HEK293 (cell line): ENCODE measurements around the gene SNRPD2.

ENCODE experiments used
- CTCF ChIA-PET: fragments of 350-600 bp; formaldehyde crosslinking; extraction: SDS; loops from one replicate; lab custom pipeline; 2021; ENCODE audit warnings: antibody characterized with exemption; lab: Yijun Ruan, JAX
- POLR2A ChIA-PET: fragments of 300-600 bp; formaldehyde crosslinking; extraction: SDS; loops from one replicate; lab custom pipeline; 2020; ENCODE audit warnings: antibody characterized with exemption, inconsistent platforms; lab: Yijun Ruan, JAX
- H3K27ac ChIP-seq: fragments of 200-500 bp; sonication (Bioruptor generic); 2 replicates; pipeline ENCODE4 v1.5.1; 2014; ENCODE audit warnings: low read depth, low read length, control low read depth, inconsistent platforms; ENCODE audit errors: extremely low read depth
- H3K36me3 ChIP-seq, 2 experiments: fragments of 200-500 bp in 1 of 2; sonication (Bioruptor generic) in 1 of 2; 1 replicate in 1 of 2; 2 replicates in 1 of 2; pipeline ENCODE4 v1.5.1; 2014 to 2017; ENCODE audit warnings: inconsistent platforms in 2 of 2, low read length in 2 of 2; ENCODE audit not compliant: control insufficient read depth in 2 of 2, insufficient read depth in 1 of 2
- H3K4me1 ChIP-seq: fragments of 200-500 bp; sonication (Bioruptor generic); 2 replicates; pipeline ENCODE4 v1.5.1; 2014; ENCODE audit warnings: mild to moderate bottlenecking, low read length, inconsistent platforms; ENCODE audit not compliant: control insufficient read depth, insufficient read depth
- H3K4me3 ChIP-seq: 2 replicates; pipeline ENCODE4 v1.5.1; 2011; ENCODE audit warnings: low read depth, mild to moderate bottlenecking, control low read depth, low read length, moderate library complexity
- H3K9me3 ChIP-seq: fragments of 200-500 bp; sonication (Bioruptor generic); 2 replicates; pipeline ENCODE4 v1.5.1; 2014; ENCODE audit warnings: low read depth, low read length, inconsistent platforms; ENCODE audit not compliant: control insufficient read depth, insufficient read depth
- BCL11B ChIP-seq: fragments of 450-650 bp; formaldehyde crosslinking; IDR thresholded peaks from 2 replicates; pipeline ENCODE4 v1.5.1; 2016; ENCODE audit warnings: low read depth, missing biosample characterization, missing genetic modification characterization
- EGR2 ChIP-seq: fragments of 450-650 bp; formaldehyde crosslinking; IDR thresholded peaks from 2 replicates; pipeline ENCODE4 v1.5.1; 2016; ENCODE audit warnings: low read depth, missing biosample characterization, missing genetic modification characterization
- KLF8 ChIP-seq: fragments of 450-650 bp; formaldehyde crosslinking; IDR thresholded peaks from 2 replicates; pipeline ENCODE4 v1.5.1; 2016; ENCODE audit warnings: missing biosample characterization, missing genetic modification characterization
- PRDM1 ChIP-seq: fragments of 450-650 bp; formaldehyde crosslinking; IDR thresholded peaks from 2 replicates; pipeline ENCODE4; 2016; ENCODE audit warnings: missing biosample characterization, missing genetic modification characterization
- PRDM10 ChIP-seq: fragments of 450-650 bp; formaldehyde crosslinking; IDR thresholded peaks from 2 replicates; pipeline ENCODE4 v1.5.1; 2016; ENCODE audit warnings: missing biosample characterization, missing genetic modification characterization
- ZFHX2 ChIP-seq: fragments of 450-650 bp; formaldehyde crosslinking; conservative IDR thresholded peaks from 2 replicates; pipeline ENCODE4 v1.5.1; 2016; ENCODE audit warnings: missing biosample characterization, missing genetic modification characterization
- ZIC2 ChIP-seq: fragments of 450-650 bp; formaldehyde crosslinking; IDR thresholded peaks from 2 replicates; pipeline ENCODE4 v1.5.1; 2016; ENCODE audit warnings: missing biosample characterization, missing genetic modification characterization
- ZNF148 ChIP-seq: fragments of 450-650 bp; formaldehyde crosslinking; IDR thresholded peaks from 2 replicates; pipeline ENCODE4 v1.5.0; 2017; ENCODE audit warnings: missing biosample characterization, missing genetic modification characterization, borderline replicate concordance
- ZNF155 ChIP-seq: fragments of 450-650 bp; formaldehyde crosslinking; IDR thresholded peaks from 2 replicates; pipeline ENCODE4 v1.5.1; 2016; ENCODE audit warnings: missing biosample characterization, missing genetic modification characterization
- ZNF280C ChIP-seq: fragments of 450-650 bp; formaldehyde crosslinking; IDR thresholded peaks from 2 replicates; pipeline ENCODE4 v1.5.1; 2016; ENCODE audit warnings: missing biosample characterization, missing genetic modification characterization
- ZNF302 ChIP-seq: fragments of 450-650 bp; formaldehyde crosslinking; IDR thresholded peaks from 2 replicates; pipeline ENCODE4 v1.5.1; 2016; ENCODE audit warnings: missing biosample characterization, missing genetic modification characterization, low read depth
- ZNF366 ChIP-seq: fragments of 450-650 bp; formaldehyde crosslinking; conservative IDR thresholded peaks from 2 replicates; pipeline ENCODE4 v1.5.1; 2016; ENCODE audit warnings: missing biosample characterization, missing genetic modification characterization
- ZNF449 ChIP-seq: fragments of 450-650 bp; formaldehyde crosslinking; IDR thresholded peaks from 2 replicates; pipeline ENCODE4 v1.5.1; 2017; ENCODE audit warnings: missing biosample characterization, mild to moderate bottlenecking, missing genetic modification characterization, moderate library complexity
- ZNF501 ChIP-seq: fragments of 450-650 bp; formaldehyde crosslinking; IDR thresholded peaks from 2 replicates; pipeline ENCODE4 v1.5.1; 2016; ENCODE audit warnings: missing biosample characterization, missing genetic modification characterization
- ZNF513 ChIP-seq: fragments of 450-650 bp; IDR thresholded peaks from 2 replicates; pipeline ENCODE4 v1.5.1; 2018; ENCODE audit warnings: missing biosample characterization, missing genetic modification characterization
- ZNF548 ChIP-seq: fragments of 450-650 bp; formaldehyde crosslinking; IDR thresholded peaks from 2 replicates; pipeline ENCODE4 v1.5.1; 2016; ENCODE audit warnings: missing biosample characterization, missing genetic modification characterization
- ZNF626 ChIP-seq: fragments of 450-650 bp; sonication (Bioruptor Pico); formaldehyde crosslinking; IDR thresholded peaks from 2 replicates; pipeline ENCODE4 v1.5.1; 2018; ENCODE audit warnings: missing biosample characterization, missing genetic modification characterization, inconsistent platforms
- ZNF701 ChIP-seq: fragments of 450-650 bp; formaldehyde crosslinking; IDR thresholded peaks from 2 replicates; pipeline ENCODE4 v1.5.1; 2016; ENCODE audit warnings: missing biosample characterization, missing genetic modification characterization
- ZSCAN5A ChIP-seq: fragments of 450-650 bp; formaldehyde crosslinking; IDR thresholded peaks from 2 replicates; pipeline ENCODE4 v1.5.1; 2016; ENCODE audit warnings: missing biosample characterization, missing genetic modification characterization

Gene SNRPD2

GRCh38 chr19:45660636-45661035 lies 31.1 kb downstream of the SNRPD2 start:
- TF ChIP-seq ZNF155 (tag by site-specific recombination) (no peak), EGR2 (tag by site-specific recombination) (no peak), ZNF449 (no peak), ZSCAN5A (tag by site-specific recombination) (no peak), BCL11B (tag by site-specific recombination) (no peak), ZNF302 (tag by site-specific recombination) (no peak), PRDM1 (tag by site-specific recombination) (no peak), PRDM10 (tag by site-specific recombination) (no peak), KLF8 (tag by site-specific recombination) (no peak), ZNF701 (tag by site-specific recombination) (no peak), ZNF626 (no peak), ZNF501 (tag by site-specific recombination) (no peak), ZNF548 (no peak), ZNF148 (no peak)
- H3K36me3 ChIP-seq: no peaks in the 10 kb centered on the region
- POLR2A ChIA-PET: interaction anchor here (0.6 to 1.1 kb wide), 2 partner anchors 17 to 40 kb away, joined by 3 to 4 read pairs; no protein-coding TSS in a partner anchor
- H3K4me3 ChIP-seq: no peak overlapping the region
- no peaks in the 10 kb centered on the region for H3K4me1 ChIP-seq
- H3K27ac ChIP-seq: no peak overlapping the region
- no peaks in the 10 kb centered on the region for H3K9me3 ChIP-seq
- CTCF ChIA-PET: interaction anchor here (1.0 kb wide), 1 partner anchor 17 kb away, joined by 4 read pairs; no protein-coding TSS in a partner anchor

- Histone ChIP-seq H3K27ac (no peak overlapping the region), H3K4me1 (no peaks in the 10 kb centered on the region), H3K9me3 (no peaks in the 10 kb centered on the region), H3K36me3 (no peaks in the 10 kb centered on the region), H3K4me3 (no peak overlapping the region)
- CTCF ChIA-PET: interaction anchor here (0.6 kb wide), 1 partner anchor 18 kb away, joined by 6 read pairs; no protein-coding TSS in a partner anchor
- POLR2A ChIA-PET: no interaction called here
- TF ChIP-seq ZFHX2 (no peak), PRDM1 (tag by site-specific recombination) (peak; percentile 75), ZIC2 (peak; percentile 58), ZNF280C (tag by site-specific recombination) (no peak), ZNF302 (tag by site-specific recombination) (no peak), ZNF366 (peak; percentile 69), ZNF513 (tag by site-specific recombination) (no peak)
These were observed 32.5 kb downstream of the SNRPD2 start for GRCh38 chr19:45659096-45659729.
